GM12878 (cell line): ENCODE measurements around the gene GNB5. TPM values are rescaled to one million over a fixed set of nuclear protein-coding genes. Genes with fewer than 3 reads are reported as not detected.

ENCODE experiments used
- ATF7 ChIP-seq: fragments of 450-650 bp; IDR thresholded peaks from 2 replicates; pipeline ENCODE4 v1.6.1; 2016; ENCODE audit warnings: low read depth, mild to moderate bottlenecking
- BCL11A ChIP-seq: IDR thresholded peaks from 2 replicates; pipeline ENCODE4 v1.6.1; 2011; ENCODE audit warnings: low read depth, low read length
- BHLHE40 ChIP-seq, 2 experiments: fragments of 450-650 bp in 1 of 2; IDR thresholded peaks; 2 replicates each; pipeline ENCODE4 v1.6.1; 2011 to 2017; ENCODE audit warnings: low read depth in 2 of 2, borderline replicate concordance in 1 of 2, improper control_type of control experiment in 1 of 2, low read length in 1 of 2, mild to moderate bottlenecking in 1 of 2
- DPF2 ChIP-seq: fragments of 450-650 bp; IDR thresholded peaks from 2 replicates; pipeline ENCODE4 v1.6.1; 2017; ENCODE audit warnings: mild to moderate bottlenecking
- EP300 ChIP-seq, 2 experiments: fragments of 150-350 bp in 1 of 2; IDR thresholded peaks; 2 replicates each; pipeline ENCODE4 v1.6.1; 2011 to 2012; ENCODE audit warnings: low read depth in 2 of 2, low read length in 2 of 2, borderline replicate concordance in 1 of 2, improper control_type of control experiment in 1 of 2, inconsistent platforms in 1 of 2; ENCODE audit not compliant: control insufficient read depth in 1 of 2
- GATAD2B ChIP-seq: fragments of 450-650 bp; conservative IDR thresholded peaks from 2 replicates; pipeline ENCODE4 v1.6.1; 2017; ENCODE audit warnings: low read depth, mild to moderate bottlenecking, moderate library complexity
- MTA2 ChIP-seq: fragments of 450-650 bp; IDR thresholded peaks from 2 replicates; pipeline ENCODE4 v1.6.1; 2016; ENCODE audit warnings: low read depth, mild to moderate bottlenecking, moderate library complexity
- MTA3 ChIP-seq: IDR thresholded peaks from 2 replicates; pipeline ENCODE4 v1.6.1; 2012; ENCODE audit warnings: low read length, inconsistent platforms, borderline replicate concordance
- NFIC ChIP-seq: IDR thresholded peaks from 2 replicates; pipeline ENCODE4 v1.6.1; 2012; ENCODE audit warnings: low read depth, mild to moderate bottlenecking, inconsistent platforms, low read length, moderate library complexity
- NFYB ChIP-seq: IDR thresholded peaks from 2 replicates; pipeline ENCODE4 v1.6.1; 2011; ENCODE audit warnings: low read depth, mild to moderate bottlenecking, low read length, improper control_type of control experiment, moderate library complexity; ENCODE audit not compliant: insufficient read depth
- NKRF ChIP-seq: fragments of 450-650 bp; conservative IDR thresholded peaks from 2 replicates; pipeline ENCODE4 v1.6.1; 2017; ENCODE audit warnings: mild to moderate bottlenecking, moderate library complexity
- NR2F1 ChIP-seq: fragments of 450-650 bp; conservative IDR thresholded peaks from 2 replicates; pipeline ENCODE4 v1.6.1; 2017; ENCODE audit warnings: mild to moderate bottlenecking
- POLR2AphosphoS5 ChIP-seq: IDR thresholded peaks from 2 replicates; pipeline ENCODE4 v1.6.1; 2011; ENCODE audit warnings: mild to moderate bottlenecking, low read length, inconsistent platforms
- POU2F2 ChIP-seq: IDR thresholded peaks from 3 replicates; pipeline ENCODE4 v1.6.1; 2011; ENCODE audit warnings: low read depth, mild to moderate bottlenecking, low read length, borderline replicate concordance
- TBL1XR1 ChIP-seq: IDR thresholded peaks from 2 replicates; pipeline ENCODE4 v1.6.1; 2012; ENCODE audit warnings: low read depth, low read length, improper control_type of control experiment
- YY1 ChIP-seq: IDR thresholded peaks from 2 replicates; pipeline ENCODE4 v1.6.1; 2011; ENCODE audit warnings: low read depth, mild to moderate bottlenecking, low read length
- ZNF207 ChIP-seq: fragments of 450-650 bp; IDR thresholded peaks from 2 replicates; pipeline ENCODE4 v1.6.1; 2014; ENCODE audit warnings: antibody characterized with exemption, mild to moderate bottlenecking, borderline replicate concordance
- ZNF24 ChIP-seq: fragments of 450-650 bp; IDR thresholded peaks from 2 replicates; pipeline ENCODE4 v1.6.1; 2017; ENCODE audit warnings: antibody characterized with exemption, mild to moderate bottlenecking
- polyA plus RNA-seq, 11 experiments: library from polyadenylated mRNA; depleted of rRNA in 4 of 11; unstranded in 6 of 11; stranded (reverse) in 5 of 11; fragments of >200 nt; fragmentation: Nextera tagmentation in 4 of 11; fragmentation: Illumina TruSeq in 1 of 11; extraction: Ambion mirVana in 4 of 11; extraction: Trizol in 1 of 11; gene quantifications; 1 replicate in 1 of 11; 2 replicates in 10 of 11; pipeline versions ENCODE4 v1.2.1 to v1.2.3, GENCODE V29; 2011 to 2016; ENCODE audit warnings: inconsistent platforms in 2 of 11, missing spikeins in 2 of 11, low read depth in 1 of 11
- total RNA-seq, 4 experiments: library from RNA; depleted of rRNA in 3 of 4; stranded (reverse); fragments of >200 nt in 3 of 4; fragmentation: Illumina TruSeq in 1 of 4; extraction: Trizol in 1 of 4; gene quantifications; 2 replicates each; pipeline versions ENCODE4 v1.2.1 to v1.2.3, GENCODE V29; 2013 to 2021
- TF ChIP-seq, protein P1 (sequence below): fragments of 450-650 bp; IDR thresholded peaks from 2 replicates; pipeline ENCODE4 v1.6.1; 2016; ENCODE audit warnings: mild to moderate bottlenecking

Gene GNB5
- total and polyA plus RNA-seq, 10 of the 15 experiments (the other 5 are each of a cell fraction or from before 2014, with no cell fraction given), result 2.4 to 25.9 (median 15.2) TPM

DNA sequence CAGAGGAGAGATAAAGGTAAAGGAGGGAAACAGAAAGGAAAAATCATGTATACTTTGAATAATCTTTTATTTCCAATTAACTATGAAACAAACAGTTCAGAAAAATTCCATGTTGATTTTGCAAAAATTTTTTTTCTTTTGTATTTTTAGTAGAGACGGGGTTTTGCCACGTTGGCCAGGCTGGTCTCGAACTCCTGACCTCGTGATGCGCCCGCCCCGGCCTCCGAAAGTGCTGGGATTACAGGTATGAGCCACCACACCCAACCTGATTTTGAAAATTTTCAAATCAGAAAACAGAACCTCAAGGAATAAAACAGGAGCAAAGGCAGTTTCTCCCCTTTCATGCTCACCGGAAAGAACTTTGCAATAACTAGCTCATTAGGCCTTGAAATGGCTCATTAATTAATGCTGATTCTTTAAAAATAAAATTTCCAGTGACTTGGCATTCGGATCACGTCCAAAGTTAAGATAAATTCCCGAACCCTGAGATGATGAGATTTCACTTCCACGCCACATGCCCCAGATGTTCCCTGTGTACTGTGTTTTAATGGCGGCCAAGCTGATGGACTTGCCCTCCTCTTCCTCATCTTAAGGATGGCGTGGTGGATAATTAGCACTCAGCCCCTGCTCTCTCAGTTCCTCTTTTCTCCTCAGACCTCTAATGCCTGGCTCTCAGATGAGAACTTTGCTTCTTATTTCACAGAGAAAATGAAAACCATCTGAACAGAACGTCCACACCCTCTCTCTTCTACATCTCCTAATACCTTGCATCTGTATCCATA is 89.5 kb downstream of the GNB5 start (continued):
- peak; percentile 93 for TF ChIP-seq BCL11A
- TF ChIP-seq NR2F1, result peak; percentile 47; the same call in 1 of the 2 replicates
- peak; percentile 67; the same call in 1 of the 3 replicates for TF ChIP-seq POU2F2
- peak; percentile 45; the same call in 1 of the 2 replicates for TF ChIP-seq ZNF24
- peak; percentile 98 for TF ChIP-seq DPF2
- peak; percentile 73; the same call in 1 of the 2 replicates for TF ChIP-seq ZNF207
- peak; percentile 46; the same call in 1 of the 2 replicates for TF ChIP-seq POLR2AphosphoS5
- TF ChIP-seq EP300 (IDR thresholded peaks at IDR 0.05; ENCODE audit: borderline replicate concordance in 1 of 2, control insufficient read depth in 1 of 2, low read depth in 2 of 2, low read length in 2 of 2), result peak; percentile 32 to 75; a peak in 2 of 4 replicates
- TF ChIP-seq NFYB, result no peak
- peak in 1 of 2 experiments; percentile 48; a peak in 1 of 4 replicates for TF ChIP-seq BHLHE40 (IDR thresholded peaks at IDR 0.05; ENCODE audit: borderline replicate concordance in 1 of 2, low read depth in 2 of 2, low read length in 1 of 2)
- 0 out of 2 replicates have a peak, but pooled peaks have one; percentile 16 for TF ChIP-seq NKRF
- peak; percentile 39; the same call in 1 of the 2 replicates for TF ChIP-seq MTA3
- TF ChIP-seq YY1, result peak; percentile 96
- TF ChIP-seq, protein P1, sequence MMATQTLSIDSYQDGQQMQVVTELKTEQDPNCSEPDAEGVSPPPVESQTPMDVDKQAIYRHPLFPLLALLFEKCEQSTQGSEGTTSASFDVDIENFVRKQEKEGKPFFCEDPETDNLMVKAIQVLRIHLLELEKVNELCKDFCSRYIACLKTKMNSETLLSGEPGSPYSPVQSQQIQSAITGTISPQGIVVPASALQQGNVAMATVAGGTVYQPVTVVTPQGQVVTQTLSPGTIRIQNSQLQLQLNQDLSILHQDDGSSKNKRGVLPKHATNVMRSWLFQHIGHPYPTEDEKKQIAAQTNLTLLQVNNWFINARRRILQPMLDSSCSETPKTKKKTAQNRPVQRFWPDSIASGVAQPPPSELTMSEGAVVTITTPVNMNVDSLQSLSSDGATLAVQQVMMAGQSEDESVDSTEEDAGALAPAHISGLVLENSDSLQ, result peak; percentile 58
- no peak for TF ChIP-seq TBL1XR1
- TF ChIP-seq NFIC, result 0 out of 2 replicates have a peak, but pooled peaks have one; percentile 49
- peak; percentile 98 for TF ChIP-seq MTA2
- TF ChIP-seq ATF7, result peak; percentile 60; the same call in 1 of the 2 replicates
- TF ChIP-seq GATAD2B, result peak; percentile 83; the same call in 1 of the 2 replicates
